K562 (cell line): ENCODE measurements around the gene ZNF467. TPM values are rescaled to one million over a fixed set of nuclear protein-coding genes. Genes with fewer than 3 reads are reported as not detected.

ENCODE experiments used
- ARNT ChIP-seq, 2 experiments: fragments of 450-650 bp; IDR thresholded peaks; 2 replicates each; pipeline ENCODE4 v1.6.1; 2016; ENCODE audit warnings: mild to moderate bottlenecking in 1 of 2
- BRD9 ChIP-seq: fragments of 450-650 bp; IDR thresholded peaks from 2 replicates; pipeline ENCODE4 v1.6.1; 2018; ENCODE audit warnings: low read depth; ENCODE audit not compliant: partially characterized antibody
- CAMTA2 ChIP-seq: fragments of 250-450 bp; sonication (Bioruptor Pico); conservative IDR thresholded peaks from 2 replicates; pipeline ENCODE4 v1.5.1; 2022
- CREB3 ChIP-seq: fragments of 450-650 bp; conservative IDR thresholded peaks from 2 replicates; pipeline ENCODE4 v1.6.1; 2016; ENCODE audit warnings: missing genetic modification characterization, low read depth, mild to moderate bottlenecking, missing compliant biosample characterization, moderate library complexity
- E2F3 ChIP-seq: fragments of 250-450 bp; sonication (Bioruptor Pico); IDR thresholded peaks from 2 replicates; pipeline ENCODE4 v1.4.0; 2020; ENCODE audit warnings: mild to moderate bottlenecking
- HMGN3 ChIP-seq: IDR thresholded peaks from 2 replicates; pipeline ENCODE4 v1.6.1; 2011; ENCODE audit warnings: borderline replicate concordance, low read depth, mild to moderate bottlenecking, mixed read lengths, low read length; ENCODE audit not compliant: insufficient read length; ENCODE audit errors: extremely low read depth
- KAT7 ChIP-seq: sonication (generic); formaldehyde crosslinking; IDR thresholded peaks from 2 replicates; pipeline ENCODE4 v1.8.0; 2022; ENCODE audit warnings: missing genetic modification reagents, mild to moderate bottlenecking, borderline replicate concordance
- LEF1 ChIP-seq: fragments of 450-650 bp; IDR thresholded peaks from 2 replicates; pipeline ENCODE4 v1.6.1; 2016; ENCODE audit warnings: mild to moderate bottlenecking
- MEF2A ChIP-seq: IDR thresholded peaks from 2 replicates; pipeline ENCODE4 v1.6.1; 2011; ENCODE audit warnings: low read depth, mild to moderate bottlenecking, low read length, moderate library complexity; ENCODE audit not compliant: control insufficient read depth
- MTA2 ChIP-seq: fragments of 450-650 bp; IDR thresholded peaks from 2 replicates; pipeline ENCODE4 v1.6.1; 2016; ENCODE audit warnings: low read depth
- NFYB ChIP-seq: IDR thresholded peaks from 2 replicates; pipeline ENCODE4 v1.6.1; 2011; ENCODE audit warnings: mild to moderate bottlenecking, moderate library complexity; ENCODE audit not compliant: insufficient read length; ENCODE audit errors: extremely low read depth
- PATZ1 ChIP-seq: fragments of 250-450 bp; sonication (Bioruptor Pico); IDR thresholded peaks from 2 replicates; pipeline ENCODE4 v1.5.0; 2020; ENCODE audit warnings: mild to moderate bottlenecking, borderline replicate concordance
- POLR3A ChIP-seq: IDR thresholded peaks from 2 replicates; pipeline ENCODE4 v1.6.1; 2011; ENCODE audit warnings: borderline replicate concordance, mild to moderate bottlenecking, moderate library complexity; ENCODE audit not compliant: insufficient read length, insufficient read depth; ENCODE audit errors: extremely low read depth
- RBM22 ChIP-seq: fragments of 200-400 bp; formaldehyde crosslinking; IDR thresholded peaks from 2 replicates; pipeline ENCODE4 v1.6.1; 2018; ENCODE audit warnings: low read length, low read depth; ENCODE audit not compliant: poor library complexity, severe bottlenecking
- SLC30A9 ChIP-seq: fragments of 250-450 bp; sonication (Bioruptor Pico); IDR thresholded peaks from 2 replicates; pipeline ENCODE4 v1.8.0; 2022; ENCODE audit warnings: mild to moderate bottlenecking, moderate library complexity
- SMARCC2 ChIP-seq: fragments of 450-650 bp; IDR thresholded peaks from 2 replicates; pipeline ENCODE4 v1.6.1; 2017; ENCODE audit warnings: antibody characterized with exemption, moderate library complexity, mild to moderate bottlenecking, low read depth
- SNRNP70 ChIP-seq: fragments of 200-400 bp; formaldehyde crosslinking; optimal IDR thresholded peaks from 2 replicates; pipeline ENCODE3; 2017; ENCODE audit warnings: low read depth, low read length
- THAP7 ChIP-seq: fragments of 250-450 bp; sonication (Bioruptor Pico); IDR thresholded peaks from 2 replicates; pipeline ENCODE4 v1.5.0; 2021
- TSC22D4 ChIP-seq: fragments of 450-650 bp; IDR thresholded peaks from 2 replicates; pipeline ENCODE4 v1.6.1; 2016; ENCODE audit warnings: missing genetic modification characterization, missing biosample characterization, control low read depth
- ZBTB17 ChIP-seq: fragments of 450-650 bp; formaldehyde crosslinking; IDR thresholded peaks from 2 replicates; pipeline ENCODE4 v1.4.0; 2020; ENCODE audit warnings: mild to moderate bottlenecking
- ZNF324 ChIP-seq: fragments of 250-450 bp; sonication (Bioruptor Pico); IDR thresholded peaks from 2 replicates; pipeline ENCODE4 v1.4.0; 2020; ENCODE audit warnings: mild to moderate bottlenecking
- ZNF511 ChIP-seq: sonication (generic); formaldehyde crosslinking; IDR thresholded peaks from 2 replicates; pipeline ENCODE4 v1.8.0; 2022; ENCODE audit warnings: mild to moderate bottlenecking, missing genetic modification reagents
- ZNF586 ChIP-seq: fragments of 450-650 bp; formaldehyde crosslinking; conservative IDR thresholded peaks from 2 replicates; pipeline ENCODE4 v1.4.0; 2020; ENCODE audit warnings: mild to moderate bottlenecking, moderate library complexity
- ZNF589 ChIP-seq: fragments of 200-800 bp; sonication (Bioruptor generic); IDR thresholded peaks from 2 replicates; pipeline ENCODE4 v1.6.1; 2016; ENCODE audit warnings: low read depth, missing genetic modification characterization, missing compliant biosample characterization
- ZNF655 ChIP-seq: fragments of 250-450 bp; sonication (Bioruptor Pico); IDR thresholded peaks from 2 replicates; pipeline ENCODE4 v1.5.0; 2021
- polyA plus RNA-seq, 8 experiments: library from polyadenylated mRNA; depleted of rRNA in 4 of 8; stranded (reverse) in 5 of 8; unstranded in 3 of 8; fragments of >200 nt; fragmentation: Nextera tagmentation in 2 of 8; fragmentation: Illumina TruSeq in 1 of 8; extraction: Ambion mirVana in 2 of 8; extraction: Trizol in 1 of 8; gene quantifications; 2 replicates each; pipeline versions ENCODE4 v1.2.1 to v1.2.3, GENCODE V29; 2011 to 2014; ENCODE audit warnings: inconsistent platforms in 1 of 8, missing spikeins in 1 of 8
- total RNA-seq, 7 experiments: library from RNA; depleted of rRNA in 6 of 7; stranded (reverse); fragments of >200 nt in 6 of 7; fragmentation: Illumina TruSeq in 2 of 7; extraction: Trizol in 2 of 7; gene quantifications; 2 replicates each; pipeline versions ENCODE4 v1.2.1 to v1.2.3, GENCODE V29; 2011 to 2021; ENCODE audit warnings: low replicate concordance in 1 of 7

The ZNF467 gene
- total and polyA plus RNA-seq, 9 of the 15 experiments (the other 6 are each of a cell fraction or from before 2014, with no cell fraction given) = 0.32 to 14.2 (median 1.7) TPM

GRCh38 chr7:149771720-149772240, 1.6 kb downstream of the ZNF467 start (continued):
- TF ChIP-seq POLR3A = no peak
- no peak for TF ChIP-seq SNRNP70
- no peak for TF ChIP-seq TSC22D4 (tag)
- no peak for TF ChIP-seq ZNF511 (CRISPR knock-in tag)
- peak; percentile 97 for TF ChIP-seq LEF1
- TF ChIP-seq ZBTB17 (CRISPR knock-in tag) = no peak
- TF ChIP-seq BRD9 = peak; percentile 67
- TF ChIP-seq ZNF324 (CRISPR knock-in tag) = no peak
- TF ChIP-seq THAP7 (CRISPR knock-in tag) = no peak
- TF ChIP-seq HMGN3 = peak; percentile 93
- no peak for TF ChIP-seq ZNF586 (CRISPR knock-in tag)
- no peak for TF ChIP-seq MEF2A
- peak; percentile 66 for TF ChIP-seq MTA2
- TF ChIP-seq KAT7 (CRISPR knock-in tag) = no peak
- TF ChIP-seq CREB3 (tag) = no peak
- no peak for TF ChIP-seq E2F3 (CRISPR knock-in tag)
- TF ChIP-seq ZNF655 (CRISPR knock-in tag) = no peak
- TF ChIP-seq SLC30A9 (CRISPR knock-in tag) = no peak
- TF ChIP-seq RBM22 = no peak
- TF ChIP-seq ZNF589 (CRISPR knock-in tag) = no peak
- TF ChIP-seq CAMTA2 (CRISPR knock-in tag) = no peak
- TF ChIP-seq SMARCC2 = no peak
- TF ChIP-seq ARNT (IDR thresholded peaks at IDR 0.05) = peak; percentile 46 to 61; a peak in 2 of 4 replicates
- no peak for TF ChIP-seq NFYB
- no peak for TF ChIP-seq PATZ1
